Pancreas (tissue), 10 donors: ENCODE data around the gene PBRM1. TPM values are rescaled to one million over a fixed set of nuclear protein-coding genes. Genes with fewer than 3 reads are reported as not detected.

Experiments used
- ATAC-seq, 4 donors: fragments of 200-7000 bp; cut with Tn5 transposase; one replicate each; pipeline versions ENCODE4 v1.8.0 to v1.9.1; 2020; ENCODE audit warnings: mild to moderate bottlenecking in 4 of 4, moderate library complexity in 4 of 4
- DNase-seq, 6 donors: peaks; one replicate each; pipeline ENCODE4 v3.0.0-alpha.2; 2020
- FAIRE-seq: peaks from 2 replicates; lab custom pipeline; 2012; peaks lifted over from hg19 to GRCh38; lab: Jason Lieb, UNC
- H3K27ac ChIP-seq, 4 donors: fragments of 200-600 bp; sonication (generic); 1 replicate in 3 of 4; 2 replicates in 1 of 4; pipeline versions ENCODE4 v1.5.0 to v1.8.0; 2020
- H3K27me3 ChIP-seq, 4 donors: fragments of 200-600 bp; one replicate each; pipeline ENCODE4 v1.8.0; 2021
- H3K36me3 ChIP-seq, 3 donors: fragments of 200-600 bp; sonication (generic) in 1 of 3; one replicate each; pipeline versions ENCODE4 v1.5.0 to v1.8.0; 2020 to 2021
- H3K4me1 ChIP-seq, 3 donors: fragments of 200-600 bp; one replicate each; pipeline ENCODE4 v1.8.0; 2021
- H3K4me3 ChIP-seq, 4 donors: fragments of 200-600 bp; sonication (generic) in 2 of 4; one replicate each; pipeline versions ENCODE4 v1.5.0 to v1.8.0; 2020 to 2021
- H3K9me3 ChIP-seq, 4 donors: fragments of 200-600 bp; one replicate each; pipeline ENCODE4 v1.8.0; 2021
- WGBS, 2 donors: extraction: QIAGEN DNeasy Blood & Tissue Kit; methylation state at CpG; one replicate each; pipeline ENCODE4 v1.1.7; 2013; 5-methylcytosine and 5-hydroxymethylcytosine counted together
- intact Hi-C, 3 donors: fragments of 100-400 bp; cut with DNase I; formaldehyde crosslinking; loops; one replicate each; pipeline versions ENCODE4 v1.11.1 to v1.14.2; 2022
- polyA plus RNA-seq, 2 donors: library from polyadenylated mRNA; stranded (reverse); fragments of 200-250 nt; gene quantifications; one replicate each; pipeline ENCODE4 v1.2.3, GENCODE V29; 2013
- total RNA-seq, 6 donors: library from RNA; stranded (reverse); fragmentation: NEBNext Ultra II Directional in 4 of 6; extraction: Animal tissue kit (Norgen Biotek cat#: 25700) in 4 of 6; gene quantifications; one replicate each; pipeline versions ENCODE4 v1.2.1 to v1.2.4, GENCODE V29; 2021 to 2023
- TF ChIP-seq, protein P1 (sequence below), 4 donors: fragments of 200-600 bp; sonication (generic) in 3 of 4; IDR thresholded peaks; one replicate each; pipeline versions ENCODE4 v1.5.0 to v1.8.0; 2021; ENCODE audit warnings: antibody characterized with exemption in 4 of 4
- donor health status: healthy with polysubstance abuse.
- donor health status: DM: no; HTN: no; CAD: no; lungs with moderate emphysema.
- donor health status: DM: no; HTN: no; CAD: no.
- donor health status: control.
- donor health status: control.
- donor health status: Bipolar disorder and iron deficiency.
- donor health status: DM: yes; HTN: yes; CAD: no.
- donor health status: DM: no; HTN: no; CAD: no.
- donor health status: DM: no; HTN: no; CAD: no.
- donor health status: DM: yes; HTN: yes; CAD: no.

The PBRM1 gene
- total and polyA plus RNA-seq, 8 donors, result 7.4 to 34.9 (median 22.5) TPM

DNA sequence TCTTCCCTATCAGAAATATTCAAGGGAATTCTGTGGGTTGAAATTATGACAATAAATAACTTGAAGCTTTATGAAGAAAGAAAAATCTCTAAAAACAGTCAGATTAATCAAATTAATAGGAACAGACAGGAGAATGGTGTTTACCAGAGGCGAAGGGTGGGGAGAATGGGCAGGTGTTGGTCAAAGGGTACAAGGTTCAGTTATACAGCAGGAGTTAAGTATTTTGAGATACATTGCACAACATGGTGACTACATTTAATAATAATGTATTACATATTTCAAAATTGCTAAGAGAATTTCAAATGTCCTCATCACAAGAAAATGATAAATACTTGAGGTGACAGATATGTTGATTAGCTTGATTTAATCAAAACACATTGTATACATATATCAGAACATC is 38.8 kb upstream of the PBRM1 start:
- Histone ChIP-seq H3K27me3 (no peaks in the 10 kb centered on the region), H3K36me3 (no peaks in the 10 kb centered on the region), H3K4me1 (no peaks in the 10 kb centered on the region), H3K9me3 (no peaks in the 10 kb centered on the region), H3K27ac (no peak overlapping the region), H3K4me3 (no peak overlapping the region)
- intact Hi-C loops, result no loop called here
- ATAC-seq, result no peak
- TF ChIP-seq, protein P1, sequence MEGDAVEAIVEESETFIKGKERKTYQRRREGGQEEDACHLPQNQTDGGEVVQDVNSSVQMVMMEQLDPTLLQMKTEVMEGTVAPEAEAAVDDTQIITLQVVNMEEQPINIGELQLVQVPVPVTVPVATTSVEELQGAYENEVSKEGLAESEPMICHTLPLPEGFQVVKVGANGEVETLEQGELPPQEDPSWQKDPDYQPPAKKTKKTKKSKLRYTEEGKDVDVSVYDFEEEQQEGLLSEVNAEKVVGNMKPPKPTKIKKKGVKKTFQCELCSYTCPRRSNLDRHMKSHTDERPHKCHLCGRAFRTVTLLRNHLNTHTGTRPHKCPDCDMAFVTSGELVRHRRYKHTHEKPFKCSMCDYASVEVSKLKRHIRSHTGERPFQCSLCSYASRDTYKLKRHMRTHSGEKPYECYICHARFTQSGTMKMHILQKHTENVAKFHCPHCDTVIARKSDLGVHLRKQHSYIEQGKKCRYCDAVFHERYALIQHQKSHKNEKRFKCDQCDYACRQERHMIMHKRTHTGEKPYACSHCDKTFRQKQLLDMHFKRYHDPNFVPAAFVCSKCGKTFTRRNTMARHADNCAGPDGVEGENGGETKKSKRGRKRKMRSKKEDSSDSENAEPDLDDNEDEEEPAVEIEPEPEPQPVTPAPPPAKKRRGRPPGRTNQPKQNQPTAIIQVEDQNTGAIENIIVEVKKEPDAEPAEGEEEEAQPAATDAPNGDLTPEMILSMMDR (IDR thresholded peaks at IDR 0.05), result no peak
- WGBS, 2 donors, result 61 to 64% methylated on average over 1 of the region's 1 CpG
- DNase-seq, result no peak
- no peak for FAIRE-seq

DNA sequence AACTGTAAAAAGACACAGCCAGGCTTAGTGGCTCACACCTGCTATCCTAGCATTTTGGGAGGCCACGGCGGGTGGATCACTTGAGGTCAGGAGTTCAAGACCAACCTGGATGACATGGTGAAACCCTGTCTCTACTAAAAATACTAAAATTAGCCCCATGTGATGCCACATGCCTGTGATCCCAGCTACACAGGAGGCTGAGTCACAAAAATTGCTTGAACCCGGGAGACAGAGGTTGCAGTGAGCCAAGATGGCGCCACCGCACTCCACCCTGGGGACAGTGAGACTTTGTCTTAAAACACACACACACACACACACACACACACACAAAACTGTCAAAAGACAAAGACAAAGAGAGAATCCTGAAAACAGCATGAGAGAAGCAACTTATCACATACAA is 38.2 kb upstream of the PBRM1 start:
- no peaks in the 10 kb centered on the region for H3K9me3 ChIP-seq
- FAIRE-seq (no peak), DNase-seq (no peak), ATAC-seq (no peak)
- no peaks in the 10 kb centered on the region for H3K4me1 ChIP-seq
- WGBS, 2 donors, result 97 to 100% methylated on average over 5 of the region's 5 CpGs
- H3K4me3 ChIP-seq, result no peak overlapping the region
- intact Hi-C loops, result no loop called here
- H3K27ac ChIP-seq, result no peak overlapping the region
- TF ChIP-seq, protein P1 (IDR thresholded peaks at IDR 0.05), result no peak
- no peaks in the 10 kb centered on the region for H3K36me3 ChIP-seq
- H3K27me3 ChIP-seq, result no peaks in the 10 kb centered on the region

DNA sequence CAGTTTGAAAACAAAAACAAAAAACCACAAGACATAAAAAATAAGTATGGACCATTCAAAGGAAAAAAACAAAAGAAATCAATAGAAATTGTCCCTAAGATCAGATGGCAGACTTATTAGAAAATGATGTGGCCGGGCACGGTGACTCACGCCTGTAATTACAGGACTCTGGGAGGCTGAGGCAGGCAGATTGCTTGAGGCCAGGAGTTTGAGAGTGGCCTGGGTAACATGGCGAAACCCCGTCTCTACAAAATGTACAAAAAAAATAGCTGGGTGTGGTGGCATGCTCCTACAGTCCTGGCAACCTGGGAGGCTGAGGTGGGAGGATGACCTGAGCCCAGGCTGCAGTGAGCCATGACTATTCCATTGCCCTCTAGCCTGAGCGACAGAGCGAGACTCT is 36.8 kb upstream of the PBRM1 start:
- Histone ChIP-seq H3K27me3 (no peaks in the 10 kb centered on the region), H3K9me3 (no peaks in the 10 kb centered on the region), H3K4me1 (no peaks in the 10 kb centered on the region), H3K27ac (no peak overlapping the region), H3K4me3 (no peak overlapping the region), H3K36me3 (no peaks in the 10 kb centered on the region)
- TF ChIP-seq, protein P1 (IDR thresholded peaks at IDR 0.05), result no peak
- WGBS, 2 donors, result 96 to 98% methylated on average over 7 of the region's 7 CpGs
- intact Hi-C loops, result no loop called here
- FAIRE-seq (no peak), ATAC-seq (no peak), DNase-seq (no peak)

DNA sequence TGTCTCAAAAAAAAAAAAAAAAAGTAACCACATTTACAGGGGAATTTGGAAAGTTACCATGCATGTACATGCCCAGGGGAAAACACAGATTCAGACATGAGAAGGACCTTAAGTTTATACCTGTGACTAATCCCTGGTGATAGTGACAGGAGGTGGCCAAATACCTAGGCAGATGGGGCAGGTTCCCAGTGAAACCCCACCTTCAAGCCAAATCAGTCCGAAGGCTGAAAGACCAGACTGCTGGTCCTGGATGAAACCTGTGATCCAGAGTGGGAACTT is 36.0 kb upstream of the PBRM1 start:
- intact Hi-C loops, result no loop called here
- FAIRE-seq (no peak), ATAC-seq (no peak), DNase-seq (no peak)
- H3K36me3 ChIP-seq, result no peaks in the 10 kb centered on the region
- H3K4me1 ChIP-seq, result no peaks in the 10 kb centered on the region
- TF ChIP-seq, protein P1 (IDR thresholded peaks at IDR 0.05), result no peak
- no peaks in the 10 kb centered on the region for H3K9me3 ChIP-seq
- no peak overlapping the region for H3K27ac ChIP-seq
- H3K27me3 ChIP-seq, result no peaks in the 10 kb centered on the region
- H3K4me3 ChIP-seq, result no peak overlapping the region
- 93 to 97% methylated on average over 1 of the region's 1 CpG for WGBS, 2 donors

DNA sequence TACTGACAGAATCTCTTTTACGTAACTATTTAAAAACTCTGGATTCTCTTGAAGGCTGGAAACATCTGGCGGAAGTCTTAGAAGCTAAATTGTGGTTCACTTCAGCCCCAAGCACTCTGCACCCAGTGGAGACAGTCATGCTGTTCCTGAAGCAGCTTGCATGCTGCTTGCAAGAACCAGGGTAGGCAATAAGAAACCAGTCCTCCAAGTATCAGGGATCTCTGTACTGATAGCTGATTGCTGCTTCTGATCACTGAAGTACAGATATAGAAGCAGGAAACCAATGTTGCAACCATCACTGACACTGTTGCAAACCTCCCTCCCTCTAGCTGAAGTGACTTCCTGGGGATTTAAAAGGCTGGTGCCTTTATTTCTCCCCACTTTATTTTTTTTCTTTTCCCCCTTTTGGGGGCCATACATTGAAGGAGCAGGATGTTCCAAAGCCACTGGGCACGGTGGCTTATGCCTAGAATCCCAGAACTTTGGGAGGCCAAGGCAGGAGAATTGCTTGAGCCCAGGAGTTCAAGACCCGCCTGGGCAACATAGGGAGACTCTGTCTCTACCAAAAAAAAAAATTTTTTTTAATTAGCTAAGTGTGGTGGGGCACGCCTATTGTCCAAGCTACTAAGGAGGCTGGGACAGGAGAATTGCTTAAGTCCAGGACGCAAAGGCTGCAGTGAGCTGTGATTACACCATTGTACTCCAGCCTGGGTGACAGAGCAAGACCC is 35.5 kb upstream of the PBRM1 start:
- Histone ChIP-seq H3K27ac (no peak overlapping the region), H3K27me3 (no peaks in the 10 kb centered on the region), H3K4me1 (no peaks in the 10 kb centered on the region), H3K4me3 (no peak overlapping the region), H3K9me3 (no peaks in the 10 kb centered on the region), H3K36me3 (no peaks in the 10 kb centered on the region)
- FAIRE-seq (no peak), ATAC-seq (no peak), DNase-seq (no peak)
- WGBS, 2 donors, result 91 to 95% methylated on average over 6 of the region's 6 CpGs
- intact Hi-C loops, result no loop called here
- TF ChIP-seq, protein P1 (IDR thresholded peaks at IDR 0.05), result no peak
